GM23338 (cell line): ENCODE data around the gene KCNQ5. TPM values are rescaled to one million over a fixed set of nuclear protein-coding genes. Genes with fewer than 3 reads are reported as not detected.

Experiments
- ATAC-seq: fragments of 200-7000 bp; cut with Tn5 transposase; 3 replicates; pipeline ENCODE4 v1.9.1; 2020
- DNase-seq: peaks from one replicate; pipeline ENCODE4 v3.0.0-alpha.2; 2015; ENCODE audit warnings: low spot score
- H2AFZ ChIP-seq: fragments of 200-600 bp; sonication (generic); 2 replicates; pipeline ENCODE4 v1.8.0; 2016; ENCODE audit warnings: antibody characterized with exemption, mild to moderate bottlenecking, moderate library complexity
- H3F3A ChIP-seq: fragments of 200-600 bp; sonication (generic); replicated peaks from 2 replicates; pipeline ENCODE4 v1.8.0; 2017; ENCODE audit warnings: antibody characterized with exemption, mixed run types, low read depth
- H3K27ac ChIP-seq: fragments of 200-600 bp; sonication (generic); 2 replicates; pipeline ENCODE4 v1.6.1; 2016; ENCODE audit warnings: low read depth
- H3K27me3 ChIP-seq: fragments of 200-600 bp; sonication (generic); 2 replicates; pipeline ENCODE4 v1.8.0; 2016; ENCODE audit warnings: mild to moderate bottlenecking, mixed run types, moderate library complexity; ENCODE audit not compliant: insufficient read depth
- H3K36me3 ChIP-seq: fragments of 200-600 bp; sonication (generic); 2 replicates; pipeline ENCODE4 v1.8.0; 2016; ENCODE audit warnings: mild to moderate bottlenecking; ENCODE audit not compliant: insufficient read depth
- H3K4me1 ChIP-seq: fragments of 200-600 bp; sonication (generic); 2 replicates; pipeline ENCODE4 v1.8.0; 2016; ENCODE audit warnings: mild to moderate bottlenecking, moderate library complexity; ENCODE audit not compliant: insufficient read depth
- H3K4me2 ChIP-seq: fragments of 200-600 bp; sonication (generic); 2 replicates; pipeline ENCODE4 v1.7.1; 2017; ENCODE audit warnings: mixed run types
- H3K4me3 ChIP-seq: fragments of 200-600 bp; sonication (generic); 2 replicates; pipeline ENCODE4 v1.6.1; 2016; ENCODE audit warnings: mixed run types
- H3K79me2 ChIP-seq: fragments of 200-600 bp; sonication (generic); replicated peaks from 2 replicates; pipeline ENCODE4 v1.8.0; 2017; ENCODE audit warnings: mild to moderate bottlenecking; ENCODE audit not compliant: insufficient read depth
- H3K9me2 ChIP-seq: fragments of 200-600 bp; sonication (generic); 2 replicates; pipeline ENCODE4 v1.8.0; 2017; ENCODE audit not compliant: insufficient read depth
- H4K20me1 ChIP-seq: fragments of 200-600 bp; sonication (generic); replicated peaks from 2 replicates; pipeline ENCODE4 v1.8.0; 2017; ENCODE audit warnings: mild to moderate bottlenecking; ENCODE audit not compliant: insufficient read depth
- H3K27ac Mint-ChIP-seq: 2 replicates; pipeline ENCODE4 v1.8.0; 2020; ENCODE audit warnings: inconsistent platforms, mild to moderate bottlenecking, moderate library complexity, mixed read lengths
- H3K27me3 Mint-ChIP-seq: 3 replicates; pipeline ENCODE4 v1.8.0; 2022; ENCODE audit warnings: low read depth, mild to moderate bottlenecking, moderate library complexity, mixed read lengths, inconsistent platforms; ENCODE audit not compliant: insufficient read depth, poor library complexity
- H3K36me3 Mint-ChIP-seq: 3 replicates; pipeline ENCODE4 v1.8.0; 2021; ENCODE audit warnings: low read depth, mild to moderate bottlenecking, inconsistent platforms, moderate library complexity, mixed read lengths
- H3K4me1 Mint-ChIP-seq: 3 replicates; pipeline ENCODE4 v1.8.0; 2020; ENCODE audit warnings: mild to moderate bottlenecking, inconsistent platforms, mixed read lengths
- H3K4me3 Mint-ChIP-seq: 3 replicates; pipeline ENCODE4 v1.8.0; 2021; ENCODE audit warnings: moderate library complexity, mild to moderate bottlenecking, inconsistent platforms, mixed read lengths
- H3K9me3 Mint-ChIP-seq: 3 replicates; pipeline ENCODE4 v1.8.0; 2020; ENCODE audit warnings: moderate library complexity, mild to moderate bottlenecking, inconsistent platforms, mixed read lengths
- CREB1 ChIP-seq: fragments of 250-450 bp; sonication (Bioruptor Pico); IDR thresholded peaks from 2 replicates; pipeline ENCODE4 v1.5.0; 2020; ENCODE audit warnings: low read depth, mild to moderate bottlenecking, moderate library complexity
- EZH2 ChIP-seq: fragments of 200-600 bp; sonication (generic); IDR thresholded peaks from one replicate; pipeline ENCODE4 v1.8.0; 2017; ENCODE audit warnings: antibody characterized with exemption, mild to moderate bottlenecking, low read depth; ENCODE audit not compliant: unreplicated experiment
- EZH2phosphoT487 ChIP-seq: fragments of 200-600 bp; sonication (generic); IDR thresholded peaks from one replicate; pipeline ENCODE4 v1.8.1; 2018; ENCODE audit warnings: antibody characterized with exemption; ENCODE audit not compliant: unreplicated experiment
- JUNB ChIP-seq: IDR thresholded peaks from one replicate; pipeline ENCODE4 v1.6.1; 2016; ENCODE audit warnings: antibody characterized with exemption; ENCODE audit not compliant: unreplicated experiment
- NANOG ChIP-seq: IDR thresholded peaks from 2 replicates; pipeline ENCODE4 v1.6.1; 2016; ENCODE audit warnings: antibody characterized with exemption, borderline replicate concordance
- POLR2AphosphoS5 ChIP-seq: IDR thresholded peaks from 2 replicates; pipeline ENCODE4 v1.6.1; 2016; ENCODE audit warnings: antibody characterized with exemption, low read depth
- STAT1 ChIP-seq: IDR thresholded peaks from one replicate; pipeline ENCODE4 v1.6.1; 2016; ENCODE audit warnings: antibody characterized with exemption; ENCODE audit not compliant: unreplicated experiment
- ZNF114 ChIP-seq: fragments of 250-450 bp; sonication (Bioruptor Pico); IDR thresholded peaks from 2 replicates; pipeline ENCODE4 v1.5.0; 2020; ENCODE audit warnings: mild to moderate bottlenecking, moderate library complexity
- ZNF331 ChIP-seq: fragments of 250-450 bp; sonication (Bioruptor Pico); IDR thresholded peaks from 2 replicates; pipeline ENCODE4 v1.5.0; 2020; ENCODE audit warnings: low read depth, mild to moderate bottlenecking, moderate library complexity
- polyA plus RNA-seq: library from polyadenylated mRNA; unstranded; fragments of >200 nt; fragmentation: Nextera tagmentation; extraction: Ambion mirVana; gene quantifications from 2 replicates; pipeline ENCODE4 v1.2.1, GENCODE V29; 2016
- total RNA-seq: library from RNA; depleted of rRNA; stranded (reverse); fragments of >200 nt; shearing (Covaris generic); gene quantifications from 2 replicates; pipeline ENCODE4 v1.2.3, GENCODE V29; 2014
- TF ChIP-seq, protein P1 (sequence below): fragments of 250-450 bp; sonication (Bioruptor Pico); IDR thresholded peaks from 2 replicates; pipeline ENCODE4 v1.5.0; 2020; ENCODE audit warnings: mild to moderate bottlenecking, moderate library complexity
- TF ChIP-seq, protein P2 (sequence below): IDR thresholded peaks from 2 replicates; pipeline ENCODE4 v1.6.1; 2016; ENCODE audit warnings: antibody characterized with exemption
- TF ChIP-seq, protein P3 (sequence below), 2 experiments: fragments of 200-600 bp in 1 of 2; sonication (generic) in 1 of 2; conservative IDR thresholded peaks; 2 replicates each; pipeline versions ENCODE4 v1.5.1 to v1.6.1; 2016 to 2017; ENCODE audit warnings: antibody characterized with exemption in 2 of 2, low read depth in 2 of 2, mild to moderate bottlenecking in 2 of 2, moderate library complexity in 1 of 2

KCNQ5 gene
- total and polyA plus RNA-seq, 2 experiments from 2014 or later: 0.68 to 0.87 TPM

DNA sequence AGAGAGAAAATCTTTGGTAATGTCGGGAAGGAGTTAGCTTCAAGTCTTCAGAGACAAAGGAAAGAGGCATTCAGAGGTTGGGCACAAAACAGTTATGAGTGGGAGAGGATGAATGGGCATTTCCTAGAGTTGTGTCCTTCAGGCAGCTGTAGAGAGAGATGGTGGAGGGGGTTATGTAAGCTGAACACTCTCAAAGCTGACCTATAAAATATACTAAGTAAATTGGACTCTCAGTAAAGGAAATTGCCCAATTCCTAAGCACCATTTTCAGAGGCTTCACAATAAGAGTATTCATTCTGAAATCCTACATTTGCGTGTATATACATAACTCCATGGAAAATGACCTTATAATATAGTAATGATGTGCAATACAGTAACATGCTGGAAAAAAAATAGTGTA is 161.2 kb downstream of the KCNQ5 start:
- H3K4me3 ChIP-seq: no peak overlapping the region
- no peaks in the 10 kb centered on the region; the same call in 1 of the 2 replicates for H3K9me2 ChIP-seq
- ATAC-seq: no peak

DNA sequence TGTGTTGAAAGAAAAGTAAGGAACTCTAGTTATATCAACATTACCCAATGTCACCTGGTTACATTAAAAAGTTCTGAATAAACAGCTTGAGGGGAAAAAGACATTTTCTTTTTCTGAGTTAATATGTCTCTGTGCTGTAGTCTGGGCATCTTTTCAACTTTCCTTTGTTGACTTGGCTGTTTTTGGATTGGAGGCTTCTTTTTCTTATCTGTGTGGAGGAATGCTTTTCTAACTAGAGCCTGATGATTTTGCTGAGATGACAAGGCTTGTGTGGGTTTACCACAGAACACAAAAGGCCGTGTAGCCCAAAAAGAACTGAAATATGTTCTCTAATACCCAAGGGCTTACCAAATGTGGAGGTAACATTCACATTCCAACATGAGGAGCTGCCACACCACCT is 161.8 kb downstream of the KCNQ5 start:
- no peaks in the 10 kb centered on the region for H3K36me3 ChIP-seq
- no peaks in the 10 kb centered on the region for H3K36me3 Mint-ChIP-seq
- H3K4me3 Mint-ChIP-seq: no peak overlapping the region
- DNase-seq (no peak), ATAC-seq (no peak)
- no peaks in the 10 kb centered on the region for H3K79me2 ChIP-seq
- H3K4me2 ChIP-seq: no peak overlapping the region
- no peak overlapping the region for H3K27ac Mint-ChIP-seq
- peaks cover 2% of the 10 kb centered on the region for H3K27me3 Mint-ChIP-seq
- no peak overlapping the region for H3K27ac ChIP-seq
- H4K20me1 ChIP-seq: no peaks in the 10 kb centered on the region
- no peaks in the 10 kb centered on the region for H3K4me1 ChIP-seq
- no peak overlapping the region for H3K4me3 ChIP-seq
- H3K4me1 Mint-ChIP-seq: peaks cover 11% of the 10 kb centered on the region; the same call in 2 of the 3 replicates
- no peaks in the 10 kb centered on the region for H3K27me3 ChIP-seq
- H3K9me3 Mint-ChIP-seq: no peaks in the 10 kb centered on the region
- H2AFZ ChIP-seq: no peak overlapping the region
- H3F3A ChIP-seq: no peaks in the 10 kb centered on the region
- no peaks in the 10 kb centered on the region; the same call in 1 of the 2 replicates for H3K9me2 ChIP-seq
- TF ChIP-seq CREB1 (CRISPR knock-in tag) (no peak), EZH2phosphoT487 (no peak), ZNF114 (no peak), ZNF331 (CRISPR knock-in tag) (no peak), STAT1 (no peak), JUNB (no peak), POLR2AphosphoS5 (no peak), EZH2 (no peak)
- TF ChIP-seq, protein P1, sequence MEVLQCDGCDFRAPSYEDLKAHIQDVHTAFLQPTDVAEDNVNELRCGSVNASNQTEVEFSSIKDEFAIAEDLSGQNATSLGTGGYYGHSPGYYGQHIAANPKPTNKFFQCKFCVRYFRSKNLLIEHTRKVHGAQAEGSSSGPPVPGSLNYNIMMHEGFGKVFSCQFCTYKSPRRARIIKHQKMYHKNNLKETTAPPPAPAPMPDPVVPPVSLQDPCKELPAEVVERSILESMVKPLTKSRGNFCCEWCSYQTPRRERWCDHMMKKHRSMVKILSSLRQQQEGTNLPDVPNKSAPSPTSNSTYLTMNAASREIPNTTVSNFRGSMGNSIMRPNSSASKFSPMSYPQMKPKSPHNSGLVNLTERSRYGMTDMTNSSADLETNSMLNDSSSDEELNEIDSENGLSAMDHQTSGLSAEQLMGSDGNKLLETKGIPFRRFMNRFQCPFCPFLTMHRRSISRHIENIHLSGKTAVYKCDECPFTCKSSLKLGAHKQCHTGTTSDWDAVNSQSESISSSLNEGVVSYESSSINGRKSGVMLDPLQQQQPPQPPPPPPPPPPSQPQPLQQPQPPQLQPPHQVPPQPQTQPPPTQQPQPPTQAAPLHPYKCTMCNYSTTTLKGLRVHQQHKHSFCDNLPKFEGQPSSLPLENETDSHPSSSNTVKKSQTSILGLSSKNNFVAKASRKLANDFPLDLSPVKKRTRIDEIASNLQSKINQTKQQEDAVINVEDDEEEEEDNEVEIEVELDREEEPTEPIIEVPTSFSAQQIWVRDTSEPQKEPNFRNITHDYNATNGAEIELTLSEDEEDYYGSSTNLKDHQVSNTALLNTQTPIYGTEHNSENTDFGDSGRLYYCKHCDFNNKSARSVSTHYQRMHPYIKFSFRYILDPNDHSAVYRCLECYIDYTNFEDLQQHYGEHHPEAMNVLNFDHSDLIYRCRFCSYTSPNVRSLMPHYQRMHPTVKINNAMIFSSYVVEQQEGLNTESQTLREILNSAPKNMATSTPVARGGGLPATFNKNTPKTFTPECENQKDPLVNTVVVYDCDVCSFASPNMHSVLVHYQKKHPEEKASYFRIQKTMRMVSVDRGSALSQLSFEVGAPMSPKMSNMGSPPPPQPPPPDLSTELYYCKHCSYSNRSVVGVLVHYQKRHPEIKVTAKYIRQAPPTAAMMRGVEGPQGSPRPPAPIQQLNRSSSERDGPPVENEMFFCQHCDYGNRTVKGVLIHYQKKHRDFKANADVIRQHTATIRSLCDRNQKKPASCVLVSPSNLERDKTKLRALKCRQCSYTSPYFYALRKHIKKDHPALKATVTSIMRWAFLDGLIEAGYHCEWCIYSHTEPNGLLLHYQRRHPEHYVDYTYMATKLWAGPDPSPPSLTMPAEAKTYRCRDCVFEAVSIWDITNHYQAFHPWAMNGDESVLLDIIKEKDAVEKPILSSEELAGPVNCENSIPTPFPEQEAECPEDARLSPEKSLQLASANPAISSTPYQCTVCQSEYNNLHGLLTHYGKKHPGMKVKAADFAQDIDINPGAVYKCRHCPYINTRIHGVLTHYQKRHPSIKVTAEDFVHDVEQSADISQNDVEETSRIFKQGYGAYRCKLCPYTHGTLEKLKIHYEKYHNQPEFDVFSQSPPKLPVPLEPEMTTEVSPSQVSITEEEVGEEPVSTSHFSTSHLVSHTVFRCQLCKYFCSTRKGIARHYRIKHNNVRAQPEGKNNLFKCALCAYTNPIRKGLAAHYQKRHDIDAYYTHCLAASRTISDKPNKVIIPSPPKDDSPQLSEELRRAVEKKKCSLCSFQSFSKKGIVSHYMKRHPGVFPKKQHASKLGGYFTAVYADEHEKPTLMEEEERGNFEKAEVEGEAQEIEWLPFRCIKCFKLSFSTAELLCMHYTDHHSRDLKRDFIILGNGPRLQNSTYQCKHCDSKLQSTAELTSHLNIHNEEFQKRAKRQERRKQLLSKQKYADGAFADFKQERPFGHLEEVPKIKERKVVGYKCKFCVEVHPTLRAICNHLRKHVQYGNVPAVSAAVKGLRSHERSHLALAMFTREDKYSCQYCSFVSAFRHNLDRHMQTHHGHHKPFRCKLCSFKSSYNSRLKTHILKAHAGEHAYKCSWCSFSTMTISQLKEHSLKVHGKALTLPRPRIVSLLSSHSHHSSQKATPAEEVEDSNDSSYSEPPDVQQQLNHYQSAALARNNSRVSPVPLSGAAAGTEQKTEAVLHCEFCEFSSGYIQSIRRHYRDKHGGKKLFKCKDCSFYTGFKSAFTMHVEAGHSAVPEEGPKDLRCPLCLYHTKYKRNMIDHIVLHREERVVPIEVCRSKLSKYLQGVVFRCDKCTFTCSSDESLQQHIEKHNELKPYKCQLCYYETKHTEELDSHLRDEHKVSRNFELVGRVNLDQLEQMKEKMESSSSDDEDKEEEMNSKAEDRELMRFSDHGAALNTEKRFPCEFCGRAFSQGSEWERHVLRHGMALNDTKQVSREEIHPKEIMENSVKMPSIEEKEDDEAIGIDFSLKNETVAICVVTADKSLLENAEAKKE (CRISPR knock-in tag): no peak

More for the DNA sequence above, 161.2 kb downstream of the KCNQ5 start:
- H3K36me3 Mint-ChIP-seq: no peaks in the 10 kb centered on the region
- H3K27me3 Mint-ChIP-seq: peaks cover 2% of the 10 kb centered on the region
- H3K27me3 ChIP-seq: no peaks in the 10 kb centered on the region
- H3K27ac ChIP-seq: no peak overlapping the region
- H3K27ac Mint-ChIP-seq: no peak overlapping the region
- H3K4me3 Mint-ChIP-seq: no peak overlapping the region
- no peaks in the 10 kb centered on the region for H3F3A ChIP-seq
- TF ChIP-seq CREB1 (CRISPR knock-in tag): no peak
- TF ChIP-seq, protein P2, sequence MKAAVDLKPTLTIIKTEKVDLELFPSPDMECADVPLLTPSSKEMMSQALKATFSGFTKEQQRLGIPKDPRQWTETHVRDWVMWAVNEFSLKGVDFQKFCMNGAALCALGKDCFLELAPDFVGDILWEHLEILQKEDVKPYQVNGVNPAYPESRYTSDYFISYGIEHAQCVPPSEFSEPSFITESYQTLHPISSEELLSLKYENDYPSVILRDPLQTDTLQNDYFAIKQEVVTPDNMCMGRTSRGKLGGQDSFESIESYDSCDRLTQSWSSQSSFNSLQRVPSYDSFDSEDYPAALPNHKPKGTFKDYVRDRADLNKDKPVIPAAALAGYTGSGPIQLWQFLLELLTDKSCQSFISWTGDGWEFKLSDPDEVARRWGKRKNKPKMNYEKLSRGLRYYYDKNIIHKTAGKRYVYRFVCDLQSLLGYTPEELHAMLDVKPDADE: no peak
- no peak for TF ChIP-seq JUNB
- no peak for TF ChIP-seq POLR2AphosphoS5
- no peak for TF ChIP-seq NANOG
- TF ChIP-seq, protein P3, sequence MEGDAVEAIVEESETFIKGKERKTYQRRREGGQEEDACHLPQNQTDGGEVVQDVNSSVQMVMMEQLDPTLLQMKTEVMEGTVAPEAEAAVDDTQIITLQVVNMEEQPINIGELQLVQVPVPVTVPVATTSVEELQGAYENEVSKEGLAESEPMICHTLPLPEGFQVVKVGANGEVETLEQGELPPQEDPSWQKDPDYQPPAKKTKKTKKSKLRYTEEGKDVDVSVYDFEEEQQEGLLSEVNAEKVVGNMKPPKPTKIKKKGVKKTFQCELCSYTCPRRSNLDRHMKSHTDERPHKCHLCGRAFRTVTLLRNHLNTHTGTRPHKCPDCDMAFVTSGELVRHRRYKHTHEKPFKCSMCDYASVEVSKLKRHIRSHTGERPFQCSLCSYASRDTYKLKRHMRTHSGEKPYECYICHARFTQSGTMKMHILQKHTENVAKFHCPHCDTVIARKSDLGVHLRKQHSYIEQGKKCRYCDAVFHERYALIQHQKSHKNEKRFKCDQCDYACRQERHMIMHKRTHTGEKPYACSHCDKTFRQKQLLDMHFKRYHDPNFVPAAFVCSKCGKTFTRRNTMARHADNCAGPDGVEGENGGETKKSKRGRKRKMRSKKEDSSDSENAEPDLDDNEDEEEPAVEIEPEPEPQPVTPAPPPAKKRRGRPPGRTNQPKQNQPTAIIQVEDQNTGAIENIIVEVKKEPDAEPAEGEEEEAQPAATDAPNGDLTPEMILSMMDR (conservative IDR thresholded peaks at IDR 0.05; ENCODE audit: low read depth in 2 of 2): no peak
- no peaks in the 10 kb centered on the region for H3K4me1 ChIP-seq
- no peak overlapping the region for H2AFZ ChIP-seq
- H3K79me2 ChIP-seq: no peaks in the 10 kb centered on the region
- H3K4me2 ChIP-seq: no peak overlapping the region
- no peaks in the 10 kb centered on the region for H4K20me1 ChIP-seq
- peaks cover 11% of the 10 kb centered on the region; the same call in 2 of the 3 replicates for H3K4me1 Mint-ChIP-seq
- no peak for DNase-seq
- H3K36me3 ChIP-seq: no peaks in the 10 kb centered on the region
- no peaks in the 10 kb centered on the region for H3K9me3 Mint-ChIP-seq
